Measurements from ENCODE around the gene MYO1C.
A peak's percentile ranks its signal among the peaks of the same experiment; 100 is the strongest.

Gene MYO1C

GRCh38 chr17:1485423-1486376, 6.8 kb downstream of the MYO1C start:
- DNase-seq (ENCODE audit: low spot score) = peak; percentile 39

- peak; percentile 30 for DNase-seq (ENCODE audit: low spot score)
These were observed 7.6 kb downstream of the MYO1C start for GRCh38 chr17:1484676-1485422.

- DNase-seq (ENCODE audit: low spot score) = no peak
These were observed 8.4 kb downstream of the MYO1C start for GRCh38 chr17:1484060-1484535.

GRCh38 chr17:1482680-1483079, 9.8 kb downstream of the MYO1C start:
- no peak for DNase-seq (ENCODE audit: low spot score)

GRCh38 chr17:1481736-1482135, 10.8 kb downstream of the MYO1C start:
- no peak for DNase-seq (ENCODE audit: low spot score)

- no peak for DNase-seq (ENCODE audit: low spot score)
These were observed 11.6 kb downstream of the MYO1C start for GRCh38 chr17:1480747-1481465.

- no peak for DNase-seq (ENCODE audit: low spot score)
These were observed 14.1 kb downstream of the MYO1C start for GRCh38 chr17:1478418-1478817.

GRCh38 chr17:1475321-1475854, 17.1 kb downstream of the MYO1C start:
- DNase-seq (ENCODE audit: low spot score) = no peak

- DNase-seq (ENCODE audit: low spot score) = no peak
These were observed 17.9 kb downstream of the MYO1C start for GRCh38 chr17:1474402-1475189.

- no peak for DNase-seq (ENCODE audit: low spot score)
These were observed 18.6 kb downstream of the MYO1C start for GRCh38 chr17:1473841-1474240.

GRCh38 chr17:1473170-1473569, 19.3 kb downstream of the MYO1C start:
- DNase-seq (ENCODE audit: low spot score) = peak; percentile 28

- DNase-seq (ENCODE audit: low spot score) = no peak
These were observed 20.3 kb downstream of the MYO1C start for GRCh38 chr17:1471911-1472821.

- DNase-seq (ENCODE audit: low spot score) = no peak
These were observed 21.0 kb downstream of the MYO1C start for GRCh38 chr17:1471490-1471889.

GRCh38 chr17:1470755-1471462, 21.6 kb downstream of the MYO1C start:
- no peak for DNase-seq (ENCODE audit: low spot score)

GRCh38 chr17:1470071-1470754, 22.3 kb downstream of the MYO1C start:
- DNase-seq (ENCODE audit: low spot score) = no peak

GRCh38 chr17:1469231-1469852, 23.1 kb downstream of the MYO1C start:
- DNase-seq (ENCODE audit: low spot score) = no peak

- DNase-seq (ENCODE audit: low spot score) = no peak
These were observed 24.5 kb downstream of the MYO1C start for GRCh38 chr17:1467898-1468492.

GRCh38 chr17:1467258-1467657, 25.2 kb downstream of the MYO1C start:
- no peak for DNase-seq (ENCODE audit: low spot score)

Measured in CD4-positive, alpha-beta T cell treated with Interleukin-6 at 100 ng/mL for 8 hours (primary cell).